Measurements from ENCODE around the gene SH3PXD2A. TPM values are rescaled to one million over a fixed set of nuclear protein-coding genes. Genes with fewer than 3 reads are reported as not detected.

The SH3PXD2A gene
- total and polyA plus RNA-seq, 10 of the 15 experiments (the other 5 are each of a cell fraction or from before 2014, with no cell fraction given): 0.63 to 14.0 (median 4.4) TPM

DNA sequence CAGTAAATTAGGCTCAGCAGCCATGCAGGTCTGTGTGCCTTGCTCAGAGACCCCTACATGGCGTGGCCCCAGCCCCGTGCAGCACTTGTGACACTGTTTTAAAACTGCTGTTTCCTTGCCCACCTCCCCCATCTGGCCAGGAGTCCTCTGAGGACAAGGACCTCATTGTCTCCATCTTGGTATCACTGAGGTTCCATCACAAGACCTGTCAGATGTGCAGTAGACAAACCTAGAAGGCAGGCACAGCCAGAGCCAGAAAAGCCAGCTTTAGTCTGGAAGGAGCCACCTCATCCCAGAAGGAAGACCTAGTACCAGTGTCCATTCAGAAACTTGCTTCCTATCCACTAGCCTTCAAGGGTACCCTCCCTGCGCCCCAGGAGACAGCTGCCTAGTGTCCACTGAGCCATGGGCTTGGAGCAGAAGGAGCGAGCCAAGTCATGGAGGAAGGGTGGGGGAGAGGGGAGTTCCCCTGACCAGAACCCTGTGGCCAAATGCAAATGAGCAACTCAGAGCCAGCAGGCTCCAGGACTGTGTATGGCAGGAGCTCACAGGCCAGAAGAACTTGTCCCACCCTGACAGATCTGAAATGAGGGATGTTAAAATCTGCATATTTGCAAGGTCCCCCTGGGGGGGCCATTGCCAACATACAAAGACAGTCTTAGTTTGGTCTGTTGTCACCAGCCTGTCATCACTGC lies 176.1 kb downstream of the SH3PXD2A start:
- DNase-seq (ENCODE audit: low read depth, low spot score): no peak
- intact Hi-C loops (cut with micrococcal nuclease; ENCODE audit: unreplicated experiment) (no loop called here), in situ Hi-C loops (cut with MboI) (no loop called here)
- 40% methylated on average over 4 of the region's 4 CpGs for WGBS (ENCODE audit: insufficient coverage, insufficient replicate concordance, low lambda C conversion rate, missing lambda C conversion rate)
- ATAC-seq: peak; percentile 81
- Histone ChIP-seq H2AFZ (ENCODE audit: control insufficient read depth, low read depth, low read length) (no peak overlapping the region), H3K4me2 (ENCODE audit: control insufficient read depth, insufficient read depth) (peak overlapping the region; percentile 77), H3K27me3 (replicated peaks in 1 of 2; ENCODE audit: control insufficient read depth in 2 of 2, insufficient read depth in 2 of 2, low read length in 1 of 2) (no peaks in the 10 kb centered on the region), H3K4me3 (no peak overlapping the region), H3K79me2 (ENCODE audit: control insufficient read depth, insufficient read depth, low read length) (peaks cover 55% of the 10 kb centered on the region), H3K9me3 (replicated peaks; ENCODE audit: control insufficient read depth, insufficient read depth, low read length) (no peaks in the 10 kb centered on the region), H3K4me1 (ENCODE audit: control insufficient read depth, insufficient read depth, low read length) (peaks cover 29% of the 10 kb centered on the region), H3K36me3 (ENCODE audit: control insufficient read depth in 2 of 2, insufficient read depth in 2 of 2, low read length in 1 of 2) (peaks cover 0 to 11% of the 10 kb centered on the region in 2 experiments; a peak in 3 of 4 replicates), H3K9ac (ENCODE audit: control insufficient read depth, insufficient read depth, low read length) (peak overlapping the region; percentile 9; the same call in 1 of the 2 replicates), H4K20me1 (ENCODE audit: control insufficient read depth, insufficient read depth) (no peaks in the 10 kb centered on the region), H3K27ac (ENCODE audit: control insufficient read depth, insufficient read depth) (peak overlapping the region; percentile 73)
- POLR2A ChIA-PET: interaction anchor here (0.5 to 3.1 kb wide), 5 partner anchors 10 to 490 kb away, joined by 3 to 16 read pairs (median 4); no protein-coding TSS in a partner anchor
- RAD21 ChIA-PET (ENCODE audit: unreplicated experiment): interaction anchor here (1.3 to 2.8 kb wide), 3 partner anchors 8 to 18 kb away, joined by 3 to 22 read pairs (median 11); no protein-coding TSS in a partner anchor
- SMC1A ChIA-PET (ENCODE audit: uncharacterized antibody, unreplicated experiment): interaction anchor here (1.0 to 2.2 kb wide), 10 partner anchors 8 to 80 kb away, joined by 3 to 14 read pairs (median 4); no protein-coding TSS in a partner anchor
- no TSS peak for BruUV-seq (replicated peaks)
- peak; percentile 81 for FAIRE-seq
- CTCF ChIA-PET: interaction anchor here (1.1 to 3.2 kb wide), 9 partner anchors 10 to 209 kb away, joined by 3 to 41 read pairs (median 5); no protein-coding TSS in a partner anchor
- no peak for TF ChIP-seq STAT1 (conservative IDR thresholded peaks at IDR 0.05)
- no peak for TF ChIP-seq ESRRA (IDR thresholded peaks at IDR 0.05; ENCODE audit: low read length)
- TF ChIP-seq ZNF384 (IDR thresholded peaks at IDR 0.05; ENCODE audit: borderline replicate concordance, low read depth, low read length): no peak
- no peak for TF ChIP-seq RELA (IDR thresholded peaks at IDR 0.05; ENCODE audit: borderline replicate concordance, partially characterized antibody)
- TF ChIP-seq, protein P1, sequence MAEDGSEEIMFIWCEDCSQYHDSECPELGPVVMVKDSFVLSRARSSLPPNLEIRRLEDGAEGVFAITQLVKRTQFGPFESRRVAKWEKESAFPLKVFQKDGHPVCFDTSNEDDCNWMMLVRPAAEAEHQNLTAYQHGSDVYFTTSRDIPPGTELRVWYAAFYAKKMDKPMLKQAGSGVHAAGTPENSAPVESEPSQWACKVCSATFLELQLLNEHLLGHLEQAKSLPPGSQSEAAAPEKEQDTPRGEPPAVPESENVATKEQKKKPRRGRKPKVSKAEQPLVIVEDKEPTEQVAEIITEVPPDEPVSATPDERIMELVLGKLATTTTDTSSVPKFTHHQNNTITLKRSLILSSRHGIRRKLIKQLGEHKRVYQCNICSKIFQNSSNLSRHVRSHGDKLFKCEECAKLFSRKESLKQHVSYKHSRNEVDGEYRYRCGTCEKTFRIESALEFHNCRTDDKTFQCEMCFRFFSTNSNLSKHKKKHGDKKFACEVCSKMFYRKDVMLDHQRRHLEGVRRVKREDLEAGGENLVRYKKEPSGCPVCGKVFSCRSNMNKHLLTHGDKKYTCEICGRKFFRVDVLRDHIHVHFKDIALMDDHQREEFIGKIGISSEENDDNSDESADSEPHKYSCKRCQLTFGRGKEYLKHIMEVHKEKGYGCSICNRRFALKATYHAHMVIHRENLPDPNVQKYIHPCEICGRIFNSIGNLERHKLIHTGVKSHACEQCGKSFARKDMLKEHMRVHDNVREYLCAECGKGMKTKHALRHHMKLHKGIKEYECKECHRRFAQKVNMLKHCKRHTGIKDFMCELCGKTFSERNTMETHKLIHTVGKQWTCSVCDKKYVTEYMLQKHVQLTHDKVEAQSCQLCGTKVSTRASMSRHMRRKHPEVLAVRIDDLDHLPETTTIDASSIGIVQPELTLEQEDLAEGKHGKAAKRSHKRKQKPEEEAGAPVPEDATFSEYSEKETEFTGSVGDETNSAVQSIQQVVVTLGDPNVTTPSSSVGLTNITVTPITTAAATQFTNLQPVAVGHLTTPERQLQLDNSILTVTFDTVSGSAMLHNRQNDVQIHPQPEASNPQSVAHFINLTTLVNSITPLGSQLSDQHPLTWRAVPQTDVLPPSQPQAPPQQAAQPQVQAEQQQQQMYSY (CRISPR knock-in tag; IDR thresholded peaks at IDR 0.05): no peak
- no peak for TF ChIP-seq GABPA (IDR thresholded peaks at IDR 0.05; ENCODE audit: low read depth)
- peak; percentile 35 for TF ChIP-seq IKZF1 (conservative IDR thresholded peaks at IDR 0.05)
- TF ChIP-seq TARDBP (IDR thresholded peaks at IDR 0.05; ENCODE audit: borderline replicate concordance): no peak
- TF ChIP-seq DPF2 (IDR thresholded peaks at IDR 0.05): 0 out of 2 replicates have a peak, but pooled peaks have one; percentile 18
- no peak for TF ChIP-seq PAX8 (IDR thresholded peaks at IDR 0.05)
- no peak for TF ChIP-seq NR2C2 (IDR thresholded peaks at IDR 0.05; ENCODE audit: borderline replicate concordance, control insufficient read depth, insufficient read length, low read depth)
- peak; percentile 98; the same call in 2 of the 3 replicates for TF ChIP-seq POU2F2 (IDR thresholded peaks at IDR 0.05; ENCODE audit: borderline replicate concordance, low read depth, low read length)
- no peak for TF ChIP-seq CEBPB (IDR thresholded peaks at IDR 0.05; ENCODE audit: borderline replicate concordance in 1 of 2, low read depth in 2 of 2, low read length in 2 of 2)
- no peak for TF ChIP-seq RELB (IDR thresholded peaks at IDR 0.05; ENCODE audit: low read depth)
- TF ChIP-seq, protein P2, sequence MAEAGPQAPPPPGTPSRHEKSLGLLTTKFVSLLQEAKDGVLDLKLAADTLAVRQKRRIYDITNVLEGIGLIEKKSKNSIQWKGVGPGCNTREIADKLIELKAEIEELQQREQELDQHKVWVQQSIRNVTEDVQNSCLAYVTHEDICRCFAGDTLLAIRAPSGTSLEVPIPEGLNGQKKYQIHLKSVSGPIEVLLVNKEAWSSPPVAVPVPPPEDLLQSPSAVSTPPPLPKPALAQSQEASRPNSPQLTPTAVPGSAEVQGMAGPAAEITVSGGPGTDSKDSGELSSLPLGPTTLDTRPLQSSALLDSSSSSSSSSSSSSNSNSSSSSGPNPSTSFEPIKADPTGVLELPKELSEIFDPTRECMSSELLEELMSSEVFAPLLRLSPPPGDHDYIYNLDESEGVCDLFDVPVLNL (IDR thresholded peaks at IDR 0.05; ENCODE audit: low read depth, low read length): no peak
- TF ChIP-seq, protein P3, sequence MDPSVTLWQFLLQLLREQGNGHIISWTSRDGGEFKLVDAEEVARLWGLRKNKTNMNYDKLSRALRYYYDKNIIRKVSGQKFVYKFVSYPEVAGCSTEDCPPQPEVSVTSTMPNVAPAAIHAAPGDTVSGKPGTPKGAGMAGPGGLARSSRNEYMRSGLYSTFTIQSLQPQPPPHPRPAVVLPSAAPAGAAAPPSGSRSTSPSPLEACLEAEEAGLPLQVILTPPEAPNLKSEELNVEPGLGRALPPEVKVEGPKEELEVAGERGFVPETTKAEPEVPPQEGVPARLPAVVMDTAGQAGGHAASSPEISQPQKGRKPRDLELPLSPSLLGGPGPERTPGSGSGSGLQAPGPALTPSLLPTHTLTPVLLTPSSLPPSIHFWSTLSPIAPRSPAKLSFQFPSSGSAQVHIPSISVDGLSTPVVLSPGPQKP (IDR thresholded peaks at IDR 0.05; ENCODE audit: low read depth, low read length): no peak

Data from GM12878 (cell line).